K562 (cell line): Measurements from ENCODE around the gene PIK3C2G. TPM values are rescaled to one million over a fixed set of nuclear protein-coding genes. Genes with fewer than 3 reads are reported as not detected.

ENCODE experiments used
- ATAC-seq: fragments of 200-7000 bp; cut with Tn5 transposase; 3 replicates; pipeline ENCODE4 v1.9.1; 2020; ENCODE audit warnings: moderate library complexity
- BruUV-seq: library from RNA; stranded (reverse); fragments of 400-500 nt; replicated peaks from 2 replicates; lab custom pipeline; 2021; lab: Mats Ljungman, UMichigan
- CTCF ChIA-PET: fragments of 300-600 bp; formaldehyde crosslinking; extraction: SDS; loops from one replicate; lab custom pipeline; 2021; ENCODE audit warnings: low intra/inter-chr PET ratio; lab: Yijun Ruan, JAX
- POLR2A ChIA-PET: fragments of 300-600, 350-650 bp; sonication (Branson Sonifier 250); formaldehyde crosslinking; extraction: SDS; loops from one replicate; lab custom pipeline; 2021; ENCODE audit warnings: antibody characterized with exemption, inconsistent platforms; lab: Yijun Ruan, JAX
- DNase-seq, 4 experiments: peaks; one replicate each; pipeline versions ENCODE4 v3.0.0 to v3.0.0-alpha.2; 2011 to 2018; ENCODE audit warnings: low spot score in 3 of 4, mixed read lengths in 3 of 4; ENCODE audit errors: extremely low read depth in 1 of 4
- FAIRE-seq: peaks from 2 replicates; lab custom pipeline; 2011; peaks lifted over from hg19 to GRCh38; lab: Jason Lieb, UNC
- H2AFZ ChIP-seq: 2 replicates; pipeline ENCODE4 v1.6.0; 2011; ENCODE audit warnings: low read depth, low read length, control low read depth, inconsistent platforms
- H3K27ac ChIP-seq: fragments of 200-600 bp; 3 replicates; pipeline ENCODE4 v1.8.0; 2011; ENCODE audit warnings: low read depth, mild to moderate bottlenecking, control low read depth, inconsistent platforms, low read length, moderate library complexity, mixed read lengths; ENCODE audit errors: extremely low read depth
- H3K27me3 ChIP-seq, 2 experiments: fragments of 300-600 bp in 1 of 2; 2 replicates in 1 of 2; 3 replicates in 1 of 2; pipeline versions ENCODE4 v1.6.0 to v1.8.0; 2011; ENCODE audit warnings: inconsistent platforms in 2 of 2, low read length in 2 of 2, mild to moderate bottlenecking in 1 of 2, mixed read lengths in 1 of 2, moderate library complexity in 1 of 2; ENCODE audit not compliant: control insufficient read depth in 2 of 2, insufficient read depth in 2 of 2
- H3K36me3 ChIP-seq: fragments of 300-600 bp; 3 replicates; pipeline ENCODE4 v1.8.0; 2011; ENCODE audit warnings: mild to moderate bottlenecking, low read length, inconsistent platforms; ENCODE audit not compliant: control insufficient read depth, insufficient read depth
- H3K4me1 ChIP-seq, 2 experiments: fragments of 200-600 bp in 1 of 2; replicated peaks in 1 of 2; 2 replicates in 1 of 2; 3 replicates in 1 of 2; pipeline versions ENCODE4 v1.5.1 to v1.8.0; 2011; ENCODE audit warnings: inconsistent platforms in 2 of 2, low read length in 2 of 2, mild to moderate bottlenecking in 1 of 2, mixed read lengths in 1 of 2, moderate library complexity in 1 of 2; ENCODE audit not compliant: control insufficient read depth in 2 of 2, insufficient read depth in 2 of 2
- H3K4me2 ChIP-seq: 2 replicates; pipeline ENCODE4 v1.6.1; 2011; ENCODE audit warnings: low read length, control low read depth, inconsistent platforms, mixed read lengths; ENCODE audit not compliant: insufficient read depth
- H3K4me3 ChIP-seq: fragments of 200-600 bp; sonication (generic), shearing (Covaris generic); 2 replicates; pipeline ENCODE4 v1.5.1; 2016; ENCODE audit warnings: control low read depth, inconsistent platforms
- H3K79me2 ChIP-seq: fragments of 200-600 bp; 3 replicates; pipeline ENCODE4 v1.8.0; 2011; ENCODE audit warnings: low read length, inconsistent platforms; ENCODE audit not compliant: control insufficient read depth, insufficient read depth
- H3K9ac ChIP-seq, 2 experiments: 2 replicates each; pipeline versions ENCODE4 v1.6.0 to v1.6.1; 2011; ENCODE audit warnings: low read depth in 2 of 2, low read length in 2 of 2, control low read depth in 1 of 2, inconsistent platforms in 1 of 2, mild to moderate bottlenecking in 1 of 2, mixed read lengths in 1 of 2; ENCODE audit not compliant: insufficient read depth in 1 of 2
- H3K9me1 ChIP-seq: one replicate; pipeline ENCODE4 v1.6.0; 2011; ENCODE audit warnings: inconsistent platforms, mild to moderate bottlenecking, low read length, moderate library complexity; ENCODE audit not compliant: control insufficient read depth, insufficient read depth
- H3K9me3 ChIP-seq: replicated peaks from 2 replicates; pipeline ENCODE4 v1.5.1; 2011; ENCODE audit warnings: low read depth, low read length, inconsistent platforms; ENCODE audit not compliant: control insufficient read depth, insufficient read depth
- H4K20me1 ChIP-seq: replicated peaks from 2 replicates; pipeline ENCODE4 v1.6.1; 2011; ENCODE audit warnings: low read length, inconsistent platforms, mixed read lengths; ENCODE audit not compliant: control insufficient read depth, insufficient read depth
- BRCA1 ChIP-seq, 2 experiments: fragments of 450-650 bp in 1 of 2; sonication (generic) in 1 of 2; formaldehyde crosslinking in 1 of 2; IDR thresholded peaks; 2 replicates each; pipeline versions ENCODE4 v1.5.0 to v1.6.1; 2017 to 2020; ENCODE audit warnings: mild to moderate bottlenecking in 1 of 2, missing genetic modification reagents in 1 of 2
- CREB5 ChIP-seq: fragments of 250-450 bp; sonication (Bioruptor Pico); IDR thresholded peaks from 2 replicates; pipeline ENCODE4 v1.5.0; 2020; ENCODE audit warnings: mild to moderate bottlenecking
- HNRNPLL ChIP-seq: fragments of 200-400 bp; formaldehyde crosslinking; IDR thresholded peaks from 2 replicates; pipeline ENCODE4 v1.6.1; 2017; ENCODE audit warnings: low read length, low read depth, mild to moderate bottlenecking; ENCODE audit not compliant: poor library complexity, severe bottlenecking
- PRPF4 ChIP-seq: fragments of 200-400 bp; formaldehyde crosslinking; IDR thresholded peaks from one replicate; pipeline ENCODE4 v1.6.1; 2017; ENCODE audit warnings: low read length, low read depth, mild to moderate bottlenecking; ENCODE audit not compliant: insufficient read depth, poor library complexity, severe bottlenecking
- SIN3A ChIP-seq, 2 experiments: fragments of 150-350 bp in 1 of 2; IDR thresholded peaks; 2 replicates each; pipeline ENCODE4 v1.6.1; 2011 to 2016; ENCODE audit warnings: borderline replicate concordance in 2 of 2, low read depth in 2 of 2, low read length in 2 of 2, mild to moderate bottlenecking in 2 of 2, moderate library complexity in 2 of 2; ENCODE audit not compliant: control insufficient read depth in 1 of 2
- ZBTB34 ChIP-seq: fragments of 250-450 bp; sonication (Bioruptor Pico); IDR thresholded peaks from 2 replicates; pipeline ENCODE4 v1.8.0; 2021; ENCODE audit warnings: mild to moderate bottlenecking, moderate library complexity
- ZNF239 ChIP-seq: fragments of 250-450 bp; sonication (Bioruptor Pico); IDR thresholded peaks from 2 replicates; pipeline ENCODE4 v1.4.0; 2020; ENCODE audit warnings: mild to moderate bottlenecking
- ZNF655 ChIP-seq: fragments of 250-450 bp; sonication (Bioruptor Pico); IDR thresholded peaks from 2 replicates; pipeline ENCODE4 v1.5.0; 2021
- in situ Hi-C: fragments of 300-500 bp; cut with MboI; formaldehyde crosslinking; loops from 4 replicates; pipeline ENCODE4 v1.15.0; 2018; ENCODE audit warnings: inconsistent platforms, mixed read lengths
- intact Hi-C: fragments of 100-400 bp; cut with micrococcal nuclease; formaldehyde crosslinking; loops from 2 replicates; pipeline ENCODE4 v1.14.2; 2022
- polyA plus RNA-seq, 8 experiments: library from polyadenylated mRNA; depleted of rRNA in 4 of 8; stranded (reverse) in 5 of 8; unstranded in 3 of 8; fragments of >200 nt; fragmentation: Nextera tagmentation in 2 of 8; fragmentation: Illumina TruSeq in 1 of 8; extraction: Ambion mirVana in 2 of 8; extraction: Trizol in 1 of 8; gene quantifications; 2 replicates each; pipeline versions ENCODE4 v1.2.1 to v1.2.3, GENCODE V29; 2011 to 2014; ENCODE audit warnings: inconsistent platforms in 1 of 8, missing spikeins in 1 of 8
- total RNA-seq, 7 experiments: library from RNA; depleted of rRNA in 6 of 7; stranded (reverse); fragments of >200 nt in 6 of 7; fragmentation: Illumina TruSeq in 2 of 7; extraction: Trizol in 2 of 7; gene quantifications; 2 replicates each; pipeline versions ENCODE4 v1.2.1 to v1.2.3, GENCODE V29; 2011 to 2021; ENCODE audit warnings: low replicate concordance in 1 of 7

Gene PIK3C2G
- total and polyA plus RNA-seq, 9 of the 15 experiments (the other 6 are each of a cell fraction or from before 2014, with no cell fraction given), result not detected

GRCh38 chr12:18583655-18584054 lies 322.3 kb downstream of the PIK3C2G start:
- H3K27ac ChIP-seq, result no peak overlapping the region
- no peaks in the 10 kb centered on the region for H3K79me2 ChIP-seq
- H3K4me1 ChIP-seq, result no peaks in the 10 kb centered on the region; a peak in 1 of 5 replicates
- POLR2A ChIA-PET, result no interaction called here
- H3K9ac ChIP-seq, result no peak overlapping the region
- no peak overlapping the region for H3K4me2 ChIP-seq
- ATAC-seq (no peak), FAIRE-seq (no peak), DNase-seq (no peak)
- H3K36me3 ChIP-seq, result no peaks in the 10 kb centered on the region
- no peak for TF ChIP-seq CREB5 (CRISPR knock-in tag)
- TF ChIP-seq ZBTB34, result no peak
- no peak for TF ChIP-seq ZNF239 (CRISPR knock-in tag)
- TF ChIP-seq SIN3A (IDR thresholded peaks at IDR 0.05; ENCODE audit: borderline replicate concordance in 2 of 2, control insufficient read depth in 1 of 2, low read depth in 2 of 2, low read length in 2 of 2), result no peak
- TF ChIP-seq HNRNPLL, result no peak
- TF ChIP-seq BRCA1 (IDR thresholded peaks at IDR 0.05), result no peak
- TF ChIP-seq BRCA1 (CRISPR knock-in tag; IDR thresholded peaks at IDR 0.05), result no peak
- TF ChIP-seq ZNF655, result no peak
- no peak for TF ChIP-seq PRPF4
- no peaks in the 10 kb centered on the region for H3K9me3 ChIP-seq
- no peak overlapping the region for H3K4me3 ChIP-seq
- BruUV-seq, result no TSS peak
- intact Hi-C loops, result no loop called here
- H3K27me3 ChIP-seq, result no peaks in the 10 kb centered on the region
- CTCF ChIA-PET, result no interaction called here
- H3K9me1 ChIP-seq, result no peaks in the 10 kb centered on the region
- H2AFZ ChIP-seq, result no peak overlapping the region
- no peaks in the 10 kb centered on the region for H4K20me1 ChIP-seq
- in situ Hi-C loops, result no loop called here
